ENCODE measurements around the gene NFATC2. TPM values are rescaled to one million over a fixed set of nuclear protein-coding genes. Genes with fewer than 3 reads are reported as not detected.

Gene NFATC2
- total and polyA plus RNA-seq, 12 donors = 0.61 to 7.7 (median 4.0) TPM

DNA sequence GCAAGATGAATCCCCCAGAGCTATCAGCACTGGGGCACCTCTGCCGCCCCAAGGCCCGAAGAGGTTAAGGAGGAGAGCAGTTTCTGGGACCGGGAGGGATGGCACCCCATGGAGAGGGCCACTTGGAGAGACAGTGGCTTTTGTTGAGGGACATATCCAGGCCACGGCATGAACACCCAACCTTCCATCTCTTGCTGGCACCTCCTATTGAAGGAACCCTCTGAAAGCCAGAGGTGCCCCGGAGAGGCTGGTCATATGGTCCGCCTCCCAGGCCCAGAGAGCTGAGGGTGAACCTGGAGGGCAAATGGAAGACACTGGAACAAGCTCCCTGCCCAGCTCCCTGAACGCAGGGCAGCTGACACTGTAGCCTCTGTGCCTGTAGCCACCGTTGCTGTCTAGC, 167.0 kb downstream of the NFATC2 start:
- no peak for DNase-seq
- Histone ChIP-seq H3K4me3 (no peak overlapping the region), H3K27me3 (no peaks in the 10 kb centered on the region), H3K9me3 (replicated peaks in 1 of 3) (no peaks in the 10 kb centered on the region), H3K4me1 (replicated peaks in 1 of 2) (no peaks in the 10 kb centered on the region), H3K27ac (no peak overlapping the region), H3K36me3 (replicated peaks in 1 of 2) (no peaks in the 10 kb centered on the region)
- no peak for TF ChIP-seq POLR2A (IDR thresholded peaks at IDR 0.05)
- TF ChIP-seq, protein P1, sequence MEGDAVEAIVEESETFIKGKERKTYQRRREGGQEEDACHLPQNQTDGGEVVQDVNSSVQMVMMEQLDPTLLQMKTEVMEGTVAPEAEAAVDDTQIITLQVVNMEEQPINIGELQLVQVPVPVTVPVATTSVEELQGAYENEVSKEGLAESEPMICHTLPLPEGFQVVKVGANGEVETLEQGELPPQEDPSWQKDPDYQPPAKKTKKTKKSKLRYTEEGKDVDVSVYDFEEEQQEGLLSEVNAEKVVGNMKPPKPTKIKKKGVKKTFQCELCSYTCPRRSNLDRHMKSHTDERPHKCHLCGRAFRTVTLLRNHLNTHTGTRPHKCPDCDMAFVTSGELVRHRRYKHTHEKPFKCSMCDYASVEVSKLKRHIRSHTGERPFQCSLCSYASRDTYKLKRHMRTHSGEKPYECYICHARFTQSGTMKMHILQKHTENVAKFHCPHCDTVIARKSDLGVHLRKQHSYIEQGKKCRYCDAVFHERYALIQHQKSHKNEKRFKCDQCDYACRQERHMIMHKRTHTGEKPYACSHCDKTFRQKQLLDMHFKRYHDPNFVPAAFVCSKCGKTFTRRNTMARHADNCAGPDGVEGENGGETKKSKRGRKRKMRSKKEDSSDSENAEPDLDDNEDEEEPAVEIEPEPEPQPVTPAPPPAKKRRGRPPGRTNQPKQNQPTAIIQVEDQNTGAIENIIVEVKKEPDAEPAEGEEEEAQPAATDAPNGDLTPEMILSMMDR (IDR thresholded peaks at IDR 0.05) = no peak
- WGBS, 4 donors = 87 to 96% (median 92%) methylated on average over 5 to 8 of the region's 8 CpGs
- intact Hi-C loops (cut with DNase I) = no loop called here

DNA sequence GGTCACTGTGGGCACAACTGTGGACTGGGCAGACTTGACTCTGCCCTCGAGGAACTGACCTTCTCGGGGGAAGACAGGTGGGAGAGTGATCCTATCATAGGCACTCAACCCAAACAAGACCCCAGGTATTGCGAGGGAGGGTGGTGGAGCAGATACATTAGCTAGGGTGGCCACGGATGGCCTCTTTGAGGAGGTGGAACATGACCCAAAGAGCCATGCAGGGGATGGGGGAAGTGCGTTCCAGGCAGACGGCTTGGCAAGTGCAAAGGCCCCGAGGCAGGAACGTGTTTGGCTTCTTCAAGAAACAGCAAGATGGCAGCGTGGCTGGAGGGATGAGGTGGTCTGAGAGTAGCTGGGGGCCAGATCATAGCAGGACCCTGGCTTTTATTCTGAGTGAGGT, 167.6 kb downstream of the NFATC2 start:
- H3K9me3 ChIP-seq (replicated peaks in 1 of 3) = no peaks in the 10 kb centered on the region
- 89 to 95% (median 90%) methylated on average over 8 to 9 of the region's 9 CpGs for WGBS, 4 donors

DNA sequence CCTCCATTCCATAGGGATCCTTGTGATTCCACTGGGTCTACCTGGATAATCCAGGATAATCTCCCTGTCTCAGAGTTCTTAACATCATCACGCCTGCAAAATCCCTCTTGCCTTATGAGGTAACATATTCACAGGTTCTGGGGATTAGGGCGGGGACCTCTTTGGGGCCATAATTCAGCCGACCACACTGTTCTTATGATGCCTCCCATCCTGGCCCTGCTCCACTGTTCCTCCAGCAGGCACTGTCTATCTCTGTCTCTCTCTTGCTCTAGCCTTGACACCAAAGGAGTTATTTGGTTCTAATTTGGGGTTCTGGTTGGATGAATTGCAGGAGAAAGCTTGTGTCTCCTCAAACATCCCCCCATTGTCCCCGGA, 168.1 kb downstream of the NFATC2 start:
- WGBS, 4 donors = 73 to 90% (median 82%) methylated on average over 4 of the region's 4 CpGs
- Histone ChIP-seq H3K36me3 (replicated peaks in 1 of 2) (no peaks in the 10 kb centered on the region), H3K4me3 (no peak overlapping the region), H3K9me3 (replicated peaks in 1 of 3) (no peaks in the 10 kb centered on the region), H3K4me1 (replicated peaks in 1 of 2) (no peaks in the 10 kb centered on the region), H3K27ac (no peak overlapping the region), H3K27me3 (no peaks in the 10 kb centered on the region)
- no peak for DNase-seq
- intact Hi-C loops (cut with DNase I) = loop anchor here (5.0 kb wide), 1 partner anchor 223 kb away; no protein-coding TSS in a partner anchor
- TF ChIP-seq POLR2A (IDR thresholded peaks at IDR 0.05) = no peak
- TF ChIP-seq, protein P1 (IDR thresholded peaks at IDR 0.05) = no peak

More for the DNA sequence above, 167.6 kb downstream of the NFATC2 start:
- Histone ChIP-seq H3K4me1 (replicated peaks in 1 of 2) (no peaks in the 10 kb centered on the region), H3K4me3 (no peak overlapping the region), H3K27me3 (no peaks in the 10 kb centered on the region), H3K27ac (no peak overlapping the region), H3K36me3 (replicated peaks in 1 of 2) (no peaks in the 10 kb centered on the region)
- no peak for TF ChIP-seq POLR2A (IDR thresholded peaks at IDR 0.05)
- TF ChIP-seq, protein P1 (IDR thresholded peaks at IDR 0.05) = no peak
- DNase-seq = no peak
- intact Hi-C loops (cut with DNase I) = loop anchor here (5.0 kb wide), 1 partner anchor 222 kb away; no protein-coding TSS in a partner anchor

DNA sequence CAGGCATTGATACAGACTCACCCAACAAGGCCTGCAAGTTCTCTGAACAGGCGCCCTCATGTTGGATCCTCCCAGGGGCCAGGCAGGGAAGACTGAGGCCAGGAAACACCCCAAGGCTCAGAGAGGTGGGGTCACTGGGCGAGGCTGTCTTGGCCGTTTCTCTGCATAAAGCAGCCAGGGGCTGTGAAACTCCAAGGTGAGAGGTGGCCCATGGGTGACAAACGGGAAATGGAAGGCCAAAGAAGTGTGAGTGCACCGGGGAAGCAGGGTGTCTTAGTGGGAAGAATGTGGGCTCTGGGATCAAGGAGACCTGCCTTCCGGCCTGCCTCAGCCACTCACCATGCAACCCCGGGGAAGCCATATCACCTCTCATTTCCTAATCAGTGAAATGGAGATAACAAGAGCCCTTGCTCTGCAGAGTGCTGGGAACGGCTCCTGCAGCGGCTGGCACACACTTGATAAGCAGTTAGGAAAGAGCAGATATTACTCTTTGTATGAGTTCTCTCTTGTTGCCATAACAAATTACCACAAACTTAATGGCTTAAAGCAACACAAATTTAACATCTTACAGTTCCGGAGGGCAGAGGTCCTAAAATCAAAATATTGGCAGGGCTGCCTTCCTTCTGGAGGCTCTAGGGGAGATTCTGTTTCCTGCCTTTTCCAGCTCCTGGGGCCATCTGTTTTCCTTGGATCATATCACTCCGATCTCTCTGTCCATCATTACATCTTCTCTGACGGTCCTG, 168.6 kb downstream of the NFATC2 start:
- Histone ChIP-seq H3K27me3 (no peaks in the 10 kb centered on the region), H3K4me1 (replicated peaks in 1 of 2) (no peaks in the 10 kb centered on the region), H3K27ac (no peak overlapping the region), H3K4me3 (no peak overlapping the region), H3K36me3 (replicated peaks in 1 of 2) (no peaks in the 10 kb centered on the region), H3K9me3 (replicated peaks in 1 of 3) (no peaks in the 10 kb centered on the region)
- TF ChIP-seq POLR2A (IDR thresholded peaks at IDR 0.05) = no peak
- 55 to 66% (median 62%) methylated on average over 11 to 12 of the region's 12 CpGs for WGBS, 4 donors
- DNase-seq = peak in 4 of 7 donors; percentile 22 to 63 (median 28)
- intact Hi-C loops (cut with DNase I) = loop anchor here (5.0 kb wide), 1 partner anchor 223 kb away; no protein-coding TSS in a partner anchor
